B cell (primary cell): Measurements from ENCODE around the gene LRRC8E. TPM values are rescaled to one million over a fixed set of nuclear protein-coding genes. Genes with fewer than 3 reads are reported as not detected.

Experiments
- ATAC-seq: fragments of 200-7000 bp; cut with Tn5 transposase; one replicate; pipeline ENCODE4 v1.10.0; 2021; ENCODE audit warnings: low read depth, mild to moderate bottlenecking, moderate number of reproducible peaks, moderate library complexity
- CTCF ChIA-PET: fragments of 350-600 bp; sonication (Branson Sonifier 250); formaldehyde crosslinking; loops from one replicate; lab custom pipeline; 2021; ENCODE audit warnings: antibody characterized with exemption, inconsistent platforms; lab: Charles Lee
- POLR2A ChIA-PET: fragments of 350-600 bp; sonication (Branson Sonifier 250); formaldehyde crosslinking; loops from one replicate; lab custom pipeline; 2021; ENCODE audit warnings: antibody characterized with exemption; lab: Charles Lee
- DNase-seq: peaks from one replicate; pipeline ENCODE4 v3.0.0; 2013
- H2AFZ ChIP-seq: 2 replicates; pipeline ENCODE4 v1.6.1; 2012; ENCODE audit warnings: mild to moderate bottlenecking, low read depth, low read length; ENCODE audit not compliant: insufficient read depth, poor library complexity, severe bottlenecking
- H3K27ac ChIP-seq, 2 donors: 1 replicate in 1 of 2; 2 replicates in 1 of 2; pipeline ENCODE4 v1.5.1; 2012 to 2013; ENCODE audit warnings: low read length in 2 of 2, mild to moderate bottlenecking in 2 of 2, moderate library complexity in 1 of 2
- H3K27me3 ChIP-seq, 4 experiments: fragments of 200-600 bp in 1 of 4; sonication (generic) in 1 of 4; replicated peaks in 1 of 4; 1 replicate in 2 of 4; 2 replicates in 2 of 4; pipeline versions ENCODE4 v1.6.1 to v1.7.0; 2013 to 2016; ENCODE audit warnings: low read length in 3 of 4, mild to moderate bottlenecking in 2 of 4, mixed read lengths in 1 of 4, moderate library complexity in 1 of 4; ENCODE audit not compliant: insufficient read depth in 4 of 4, control insufficient read depth in 3 of 4; ENCODE audit errors: control extremely low read depth in 1 of 4
- H3K36me3 ChIP-seq, 2 experiments: replicated peaks in 1 of 2; 1 replicate in 1 of 2; 2 replicates in 1 of 2; pipeline versions ENCODE4 v1.6.1 to v1.7.1; 2013; ENCODE audit warnings: low read length in 1 of 2; ENCODE audit not compliant: insufficient read depth in 2 of 2, control insufficient read depth in 1 of 2; ENCODE audit errors: control extremely low read depth in 1 of 2, extremely low read depth in 1 of 2
- H3K4me1 ChIP-seq, 2 donors: fragments of 200-600 bp in 1 of 2; sonication (generic) in 1 of 2; 1 replicate in 1 of 2; 2 replicates in 1 of 2; pipeline versions ENCODE4 v1.5.1 to v1.6.1; 2013 to 2017; ENCODE audit warnings: low read length in 2 of 2; ENCODE audit not compliant: control insufficient read depth in 2 of 2, insufficient read depth in 2 of 2
- H3K4me2 ChIP-seq: replicated peaks from 2 replicates; pipeline ENCODE3; 2012; ENCODE audit warnings: mild to moderate bottlenecking, low read depth, low read length; ENCODE audit not compliant: poor library complexity, severe bottlenecking
- H3K4me3 ChIP-seq, 5 experiments: fragments of 200-600 bp in 1 of 5; sonication (generic) in 1 of 5; 1 replicate in 3 of 5; 2 replicates in 2 of 5; pipeline versions ENCODE4 v1.5.1 to v1.7.0; 2011 to 2016; ENCODE audit warnings: low read length in 4 of 5, mild to moderate bottlenecking in 4 of 5, low read depth in 2 of 5, control low read depth in 1 of 5, moderate library complexity in 1 of 5; ENCODE audit not compliant: insufficient read depth in 1 of 5; ENCODE audit errors: control extremely low read depth in 1 of 5, extremely low read depth in 1 of 5
- H3K79me2 ChIP-seq: fragments of 200-600 bp; sonication (generic); one replicate; pipeline ENCODE4 v1.6.0; 2016; ENCODE audit warnings: low read length; ENCODE audit not compliant: control insufficient read depth, insufficient read depth
- H3K9ac ChIP-seq: fragments of 200-600 bp; sonication (generic); 2 replicates; pipeline ENCODE4 v1.6.1; 2017; ENCODE audit warnings: mild to moderate bottlenecking, low read length, moderate library complexity
- H3K9me3 ChIP-seq, 3 donors: one replicate each; pipeline versions ENCODE4 v1.6.1 to v1.7.1; 2013; ENCODE audit warnings: low read length in 2 of 3; ENCODE audit not compliant: control insufficient read depth in 2 of 3, insufficient read depth in 1 of 3; ENCODE audit errors: control extremely low read depth in 1 of 3
- H4K20me1 ChIP-seq: 2 replicates; pipeline ENCODE4 v1.6.0; 2012; ENCODE audit warnings: mild to moderate bottlenecking, low read length; ENCODE audit not compliant: insufficient read depth, control insufficient read depth, poor library complexity, severe bottlenecking
- H3K27ac Mint-ChIP-seq: one replicate; pipeline ENCODE4 v1.8.0; 2021; ENCODE audit warnings: mixed read lengths
- H3K27me3 Mint-ChIP-seq: one replicate; pipeline ENCODE4 v1.8.0; 2021; ENCODE audit warnings: mixed read lengths
- H3K4me1 Mint-ChIP-seq: one replicate; pipeline ENCODE4 v1.8.0; 2021; ENCODE audit warnings: mixed read lengths
- H3K4me3 Mint-ChIP-seq: one replicate; pipeline ENCODE4 v1.8.0; 2021; ENCODE audit warnings: mixed read lengths
- H3K9me3 Mint-ChIP-seq: one replicate; pipeline ENCODE4 v1.8.0; 2022; ENCODE audit warnings: mixed read lengths; ENCODE audit not compliant: insufficient read depth
- EZH2 ChIP-seq: IDR thresholded peaks from 2 replicates; pipeline ENCODE4 v1.6.1; 2012; ENCODE audit warnings: borderline replicate concordance, low read depth, mild to moderate bottlenecking, moderate library complexity, low read length; ENCODE audit not compliant: insufficient read depth, poor library complexity, severe bottlenecking
- WGBS: methylation state at CpG from one replicate; pipeline ENCODE4 v1.1.5; 2013; ENCODE audit warnings: missing lambda C conversion rate; ENCODE audit not compliant: insufficient coverage; 5-methylcytosine and 5-hydroxymethylcytosine counted together
- intact Hi-C: fragments of 100-400 bp; cut with micrococcal nuclease; formaldehyde crosslinking; loops from one replicate; pipeline ENCODE4 v1.10.0; 2022
- polyA plus RNA-seq: library from polyadenylated mRNA; depleted of rRNA; stranded (reverse); fragments of >200 nt; gene quantifications from 2 replicates; pipeline ENCODE4 v1.2.3, GENCODE V29; 2012
- total RNA-seq, 2 donors: library from RNA; stranded (reverse); fragments of 120-200 nt in 1 of 2; gene quantifications; 1 replicate in 1 of 2; 2 replicates in 1 of 2; pipeline versions ENCODE4 v1.2.3 to v1.2.4, GENCODE V29; 2013 to 2022
- TF ChIP-seq, protein P1 (sequence below): fragments of 200-600 bp; IDR thresholded peaks from one replicate; pipeline ENCODE4 v1.8.0; 2022; ENCODE audit warnings: antibody characterized with exemption, mild to moderate bottlenecking

The LRRC8E gene
- total and polyA plus RNA-seq, 2 donors (not counting 1 experiment from before 2014, with no cell fraction given): not detected

DNA sequence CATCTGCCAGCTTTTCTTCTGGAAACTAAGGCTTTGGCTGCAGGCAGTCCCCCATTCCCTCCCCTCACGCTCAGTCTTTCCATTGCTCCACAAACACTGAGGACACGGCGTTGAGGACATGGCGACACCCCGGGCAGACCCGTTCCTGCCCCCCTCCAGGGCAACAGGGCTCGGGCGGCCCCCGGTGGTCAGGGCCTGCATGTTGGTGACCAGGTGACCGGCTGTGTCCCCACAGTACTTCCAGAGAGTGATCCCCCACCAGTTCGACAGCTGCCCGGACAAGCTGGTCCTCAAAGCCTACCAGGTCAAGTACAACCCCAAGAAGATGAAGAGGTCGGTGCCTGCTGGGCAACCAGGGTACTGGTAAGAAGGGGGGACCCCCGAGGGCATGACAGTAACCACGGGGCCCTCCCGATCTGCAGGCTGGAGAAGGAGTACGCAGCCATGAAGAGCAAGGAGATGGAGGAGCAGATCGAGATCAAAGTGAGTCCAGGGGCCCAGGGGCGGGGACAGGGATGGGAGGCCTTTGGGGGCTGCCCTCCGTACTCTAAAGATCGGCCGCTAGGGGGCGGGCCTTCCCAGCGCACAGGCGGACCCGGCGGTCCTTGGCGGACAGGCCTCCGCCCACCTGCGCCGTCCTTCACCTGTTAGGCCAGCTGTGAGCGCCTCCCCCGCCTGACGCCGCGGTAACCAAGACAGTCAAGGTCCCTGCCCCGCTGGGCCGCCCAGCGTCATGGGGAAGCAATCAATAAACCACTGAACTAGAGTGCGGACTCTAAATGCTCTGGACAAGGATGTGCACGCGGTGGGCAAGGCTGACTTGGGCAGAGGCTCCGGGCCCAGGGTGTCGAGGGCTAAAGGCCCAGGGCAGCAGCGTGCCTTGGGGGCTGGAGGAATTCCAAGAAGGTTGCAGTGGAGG is 35.2 kb upstream of the LRRC8E start:
- Histone ChIP-seq H4K20me1 (no peaks in the 10 kb centered on the region), H3K4me1 (peaks cover 6 to 7% of the 10 kb centered on the region in 2 donors), H3K27ac (no peak overlapping the region), H3K4me2 (peak overlapping the region; percentile 58), H3K9me3 (peaks cover 0 to 3% (median 0%) of the 10 kb centered on the region in 3 donors), H2AFZ (no peak overlapping the region), H3K9ac (no peak overlapping the region), H3K79me2 (no peaks in the 10 kb centered on the region), H3K36me3 (no peaks in the 10 kb centered on the region), H3K27me3 (peaks cover 0 to 33% (median 0%) of the 10 kb centered on the region in 4 experiments), H3K4me3 (no peak overlapping the region)
- DNase-seq (peak; percentile 81), ATAC-seq (peak; percentile 89)
- 34% methylated on average over 45 of the region's 45 CpGs for WGBS
- Mint-ChIP-seq H3K4me3 (no peak overlapping the region), H3K27ac (no peak overlapping the region), H3K4me1 (peaks cover 8% of the 10 kb centered on the region), H3K27me3 (peaks cover 3% of the 10 kb centered on the region), H3K9me3 (no peaks in the 10 kb centered on the region)
- CTCF ChIA-PET: interaction anchor here (0.6 to 3.0 kb wide), 12 partner anchors 12 to 240 kb away, joined by 3 to 15 read pairs (median 4); partner anchors contain the start of genes SNAPC2 and TIMM44
- no peak for TF ChIP-seq EZH2
- TF ChIP-seq, protein P1, sequence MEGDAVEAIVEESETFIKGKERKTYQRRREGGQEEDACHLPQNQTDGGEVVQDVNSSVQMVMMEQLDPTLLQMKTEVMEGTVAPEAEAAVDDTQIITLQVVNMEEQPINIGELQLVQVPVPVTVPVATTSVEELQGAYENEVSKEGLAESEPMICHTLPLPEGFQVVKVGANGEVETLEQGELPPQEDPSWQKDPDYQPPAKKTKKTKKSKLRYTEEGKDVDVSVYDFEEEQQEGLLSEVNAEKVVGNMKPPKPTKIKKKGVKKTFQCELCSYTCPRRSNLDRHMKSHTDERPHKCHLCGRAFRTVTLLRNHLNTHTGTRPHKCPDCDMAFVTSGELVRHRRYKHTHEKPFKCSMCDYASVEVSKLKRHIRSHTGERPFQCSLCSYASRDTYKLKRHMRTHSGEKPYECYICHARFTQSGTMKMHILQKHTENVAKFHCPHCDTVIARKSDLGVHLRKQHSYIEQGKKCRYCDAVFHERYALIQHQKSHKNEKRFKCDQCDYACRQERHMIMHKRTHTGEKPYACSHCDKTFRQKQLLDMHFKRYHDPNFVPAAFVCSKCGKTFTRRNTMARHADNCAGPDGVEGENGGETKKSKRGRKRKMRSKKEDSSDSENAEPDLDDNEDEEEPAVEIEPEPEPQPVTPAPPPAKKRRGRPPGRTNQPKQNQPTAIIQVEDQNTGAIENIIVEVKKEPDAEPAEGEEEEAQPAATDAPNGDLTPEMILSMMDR: peak; percentile 86
- POLR2A ChIA-PET: interaction anchor here (0.6 to 1.1 kb wide), 2 partner anchors 8 to 67 kb away, joined by 4 to 7 read pairs; partner anchors contain the start of gene SNAPC2
- intact Hi-C loops: loop anchor here (5.0 kb wide), 1 partner anchor 89 kb away; the partner anchor contains the start of gene TIMM44
